CD4-positive, CD25-positive, alpha-beta regulatory T cell (primary cell): ENCODE measurements around the gene INSRR. TPM values are rescaled to one million over a fixed set of nuclear protein-coding genes. Genes with fewer than 3 reads are reported as not detected.

ENCODE experiments used
- ATAC-seq, 2 donors: fragments of 150-1000 bp; cut with Tn5 transposase; one replicate each; pipeline ENCODE4 v1.10.0; 2021; ENCODE audit warnings: low read depth in 2 of 2, moderate number of reproducible peaks in 2 of 2, moderate library complexity in 1 of 2
- DNase-seq, 3 donors: peaks; one replicate each; pipeline versions ENCODE4 v3.0.0 to v3.0.0-alpha.2; 2012 to 2022; ENCODE audit warnings: mixed read lengths in 1 of 3
- H3K27ac ChIP-seq: one replicate; pipeline ENCODE4 v1.7.0; 2013; ENCODE audit warnings: mild to moderate bottlenecking, low read length; ENCODE audit not compliant: insufficient read depth, poor library complexity, severe bottlenecking
- H3K27me3 ChIP-seq: one replicate; pipeline ENCODE4 v1.7.0; 2013; ENCODE audit warnings: low read length; ENCODE audit not compliant: control insufficient read depth, insufficient read depth
- H3K36me3 ChIP-seq: one replicate; pipeline ENCODE4 v1.7.0; 2013; ENCODE audit warnings: mild to moderate bottlenecking, low read length, moderate library complexity; ENCODE audit not compliant: control insufficient read depth, insufficient read depth
- H3K4me1 ChIP-seq: 2 replicates; pipeline ENCODE4 v1.7.0; 2013; ENCODE audit warnings: mild to moderate bottlenecking, low read length; ENCODE audit not compliant: insufficient read depth, control insufficient read depth, poor library complexity, severe bottlenecking
- H3K4me3 ChIP-seq: one replicate; pipeline ENCODE4 v1.7.0; 2013; ENCODE audit warnings: low read depth, mild to moderate bottlenecking, low read length, moderate library complexity
- H3K9me3 ChIP-seq, 2 experiments: 1 replicate in 1 of 2; 2 replicates in 1 of 2; pipeline ENCODE4 v1.7.0; 2013; ENCODE audit warnings: low read length in 2 of 2, mild to moderate bottlenecking in 1 of 2, moderate library complexity in 1 of 2; ENCODE audit not compliant: control insufficient read depth in 2 of 2
- H3K27ac Mint-ChIP-seq, 3 donors: one replicate each; pipeline ENCODE4 v1.8.0; 2020 to 2022; ENCODE audit warnings: mild to moderate bottlenecking in 3 of 3, mixed read lengths in 3 of 3, moderate library complexity in 2 of 3
- H3K27me3 Mint-ChIP-seq: one replicate; pipeline ENCODE4 v1.8.0; 2022; ENCODE audit warnings: mild to moderate bottlenecking, mixed read lengths
- H3K36me3 Mint-ChIP-seq: one replicate; pipeline ENCODE4 v1.8.0; 2020; ENCODE audit warnings: mixed read lengths
- H3K4me1 Mint-ChIP-seq, 4 donors: one replicate each; pipeline ENCODE4 v1.8.0; 2020 to 2022; ENCODE audit warnings: mixed read lengths in 4 of 4, mild to moderate bottlenecking in 1 of 4
- H3K4me3 Mint-ChIP-seq, 4 donors: one replicate each; pipeline ENCODE4 v1.8.0; 2020 to 2022; ENCODE audit warnings: mild to moderate bottlenecking in 4 of 4, mixed read lengths in 4 of 4, moderate library complexity in 3 of 4
- H3K9me3 Mint-ChIP-seq, 7 donors: one replicate each; pipeline ENCODE4 v1.8.0; 2020 to 2022; ENCODE audit warnings: mixed read lengths in 7 of 7, mild to moderate bottlenecking in 3 of 7, moderate library complexity in 2 of 7
- polyA plus RNA-seq, 4 donors: library from polyadenylated mRNA; unstranded; fragments of 300-500 nt; fragmentation: Illumina TruSeq; gene quantifications; one replicate each; pipeline ENCODE4 v1.2.3, GENCODE V29; 2021
- total RNA-seq: library from RNA; stranded (reverse); gene quantifications from one replicate; pipeline ENCODE4 v1.2.3, GENCODE V29; 2022

The INSRR gene
- total and polyA plus RNA-seq, 5 donors from 2014 or later = 0.07 TPM; not detected in 4

DNA sequence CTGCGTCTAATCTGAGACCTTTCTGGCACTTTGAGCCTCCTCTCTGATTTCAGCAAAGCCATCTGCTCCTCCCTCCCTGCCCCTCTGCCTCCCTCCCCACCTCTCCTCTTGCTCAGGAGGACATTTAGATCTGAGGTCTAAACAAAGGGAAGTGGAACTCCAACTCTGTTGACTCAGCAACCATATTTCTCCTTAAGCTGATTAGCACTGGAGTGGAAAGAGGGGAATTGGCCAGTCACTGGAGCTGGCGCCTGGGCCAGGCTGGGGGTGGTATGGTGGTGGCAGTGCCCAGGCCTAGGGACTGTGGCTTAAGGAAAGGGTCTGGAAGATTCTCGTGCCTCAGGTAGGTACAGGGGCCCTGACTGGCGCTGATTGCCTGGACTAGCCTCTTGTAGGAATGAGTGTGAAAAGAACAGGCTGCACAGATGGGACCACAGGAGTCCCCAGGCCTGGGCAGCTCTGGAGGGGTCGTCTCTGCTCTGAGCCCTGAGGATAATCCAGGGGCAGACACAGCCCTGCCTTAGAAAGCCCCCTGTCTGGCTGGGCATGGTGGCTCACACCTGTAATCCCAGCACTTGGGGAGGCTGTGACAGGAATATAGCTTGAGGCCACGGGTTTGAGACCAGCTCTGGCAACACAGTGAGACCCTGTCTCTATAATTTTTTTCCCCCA, 54.2 kb downstream of the INSRR start:
- Histone ChIP-seq H3K36me3 (peaks cover 36% of the 10 kb centered on the region), H3K27me3 (no peaks in the 10 kb centered on the region), H3K4me3 (no peak overlapping the region), H3K27ac (no peak overlapping the region), H3K4me1 (peaks cover 15% of the 10 kb centered on the region), H3K9me3 (no peaks in the 10 kb centered on the region)
- peaks cover 40% of the 10 kb centered on the region for H3K36me3 Mint-ChIP-seq
- H3K9me3 Mint-ChIP-seq = no peaks in the 10 kb centered on the region
- DNase-seq (no peak), ATAC-seq (no peak)
- H3K27me3 Mint-ChIP-seq = no peaks in the 10 kb centered on the region
- H3K4me3 Mint-ChIP-seq = no peak overlapping the region
- peak overlapping the region; percentile 26 to 92 (median 78) for H3K27ac Mint-ChIP-seq
- peaks cover 6 to 49% (median 28%) of the 10 kb centered on the region in 4 donors for H3K4me1 Mint-ChIP-seq

DNA sequence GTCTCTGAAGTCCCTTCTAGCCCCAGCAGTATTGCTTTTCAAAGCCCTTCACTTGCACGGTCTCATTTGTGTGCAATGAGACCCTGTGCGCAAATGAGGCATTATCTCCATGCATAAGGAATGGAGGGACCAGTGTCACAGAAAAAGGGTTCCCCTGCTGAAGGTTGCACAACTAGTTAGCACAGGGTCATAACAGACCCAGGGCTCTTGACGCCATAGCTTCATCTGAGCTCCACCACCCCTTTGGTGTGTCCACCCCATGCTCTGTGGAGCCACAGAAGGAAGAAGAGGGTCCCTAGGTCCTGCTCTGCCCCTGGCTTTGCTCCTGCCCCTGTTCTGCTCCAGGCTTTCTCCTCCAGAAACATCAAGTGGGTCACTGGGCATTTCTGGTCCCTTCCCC, 54.9 kb downstream of the INSRR start:
- peaks cover 41% of the 10 kb centered on the region for H3K36me3 Mint-ChIP-seq
- no peak for DNase-seq
- no peaks in the 10 kb centered on the region for H3K9me3 Mint-ChIP-seq
- Histone ChIP-seq H3K36me3 (peaks cover 42% of the 10 kb centered on the region), H3K27ac (no peak overlapping the region), H3K4me1 (peaks cover 15% of the 10 kb centered on the region), H3K4me3 (no peak overlapping the region), H3K27me3 (no peaks in the 10 kb centered on the region), H3K9me3 (no peaks in the 10 kb centered on the region)
- H3K27me3 Mint-ChIP-seq = no peaks in the 10 kb centered on the region
- no peak for ATAC-seq
- H3K27ac Mint-ChIP-seq = peak overlapping the region; percentile 26 to 92 (median 88)
- no peak overlapping the region for H3K4me3 Mint-ChIP-seq
- H3K4me1 Mint-ChIP-seq = peaks cover 6 to 47% (median 27%) of the 10 kb centered on the region in 4 donors

DNA sequence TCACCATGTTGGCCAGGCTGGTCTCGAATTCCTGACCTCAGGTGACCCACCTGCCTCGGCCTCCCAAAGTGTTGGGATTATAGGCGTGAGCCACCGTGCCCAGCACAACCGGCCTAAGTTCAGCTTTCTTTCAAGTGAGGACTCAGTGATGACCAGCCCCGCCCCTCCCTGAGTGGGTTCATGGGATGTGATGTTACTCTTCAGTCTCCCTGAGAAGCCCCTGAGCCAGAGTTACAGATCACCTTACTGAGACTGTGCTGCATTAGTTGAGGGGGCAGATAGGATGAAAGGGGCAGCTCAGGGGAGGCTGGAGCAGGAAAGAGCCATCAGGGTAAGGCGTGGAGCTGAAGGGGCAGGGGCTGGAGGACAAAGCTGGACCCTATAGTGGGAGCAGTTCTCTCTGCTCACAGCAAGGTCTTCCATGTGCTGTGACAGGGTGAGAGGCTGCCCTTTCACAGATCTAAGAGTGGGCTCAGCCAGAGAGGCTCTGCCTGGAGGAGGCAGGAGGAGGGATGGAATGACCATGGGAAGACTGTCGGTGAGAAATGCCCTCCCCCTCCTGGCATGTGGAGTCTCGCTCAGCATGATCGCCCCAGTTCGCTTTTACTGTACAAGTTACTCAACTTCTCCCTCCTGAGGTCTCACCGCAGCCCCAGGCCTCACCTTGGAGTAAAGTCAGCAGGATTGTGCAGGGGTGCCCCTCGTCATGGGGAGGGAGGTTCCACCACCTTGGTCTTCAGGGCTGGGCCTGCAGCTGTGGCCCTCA, 55.6 kb downstream of the INSRR start:
- ATAC-seq = no peak
- Mint-ChIP-seq H3K4me1 (peaks cover 6 to 40% (median 24%) of the 10 kb centered on the region in 4 donors), H3K27me3 (no peaks in the 10 kb centered on the region), H3K27ac (peak overlapping the region; percentile 52 to 88 (median 71)), H3K4me3 (peak overlapping the region in 1 of 4 donors; percentile 29), H3K36me3 (peaks cover 41% of the 10 kb centered on the region), H3K9me3 (no peaks in the 10 kb centered on the region)
- no peak for DNase-seq
- Histone ChIP-seq H3K4me3 (no peak overlapping the region), H3K27me3 (no peaks in the 10 kb centered on the region), H3K4me1 (peaks cover 15% of the 10 kb centered on the region), H3K9me3 (no peaks in the 10 kb centered on the region), H3K36me3 (peaks cover 38% of the 10 kb centered on the region), H3K27ac (no peak overlapping the region)

DNA sequence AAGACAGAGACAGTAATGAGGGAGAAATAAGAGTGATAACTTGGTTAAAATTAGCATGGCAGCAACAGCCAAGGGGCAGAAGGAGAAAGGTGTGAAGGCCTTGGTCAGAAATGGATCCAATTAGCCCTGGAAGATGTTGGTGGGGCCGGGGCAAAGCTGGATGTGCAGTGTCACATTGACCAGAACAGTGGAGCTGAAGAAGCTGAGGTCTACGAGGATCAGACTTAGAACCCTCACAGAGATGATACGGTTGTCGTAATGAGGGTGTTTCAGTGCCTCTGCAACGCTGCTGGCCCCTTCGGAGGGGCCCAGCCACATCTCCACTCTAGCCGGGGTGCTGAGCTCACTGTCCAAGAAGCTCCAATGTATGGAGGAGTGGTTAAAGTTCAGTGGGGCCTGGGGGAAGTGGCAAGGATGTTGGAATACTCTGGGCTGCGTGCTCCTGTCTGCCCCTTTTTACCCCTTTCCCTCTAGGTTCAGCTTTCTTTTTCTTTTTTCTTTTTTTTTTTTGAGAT, 56.4 kb downstream of the INSRR start:
- Histone ChIP-seq H3K4me1 (peaks cover 15% of the 10 kb centered on the region), H3K9me3 (no peaks in the 10 kb centered on the region), H3K27me3 (no peaks in the 10 kb centered on the region), H3K36me3 (peaks cover 42% of the 10 kb centered on the region), H3K27ac (no peak overlapping the region), H3K4me3 (no peak overlapping the region)
- peak overlapping the region in 2 of 4 donors; percentile 54 to 68 for H3K4me3 Mint-ChIP-seq
- peak overlapping the region; percentile 29 to 46 (median 39) for H3K27ac Mint-ChIP-seq
- H3K36me3 Mint-ChIP-seq = peaks cover 34% of the 10 kb centered on the region
- no peak for DNase-seq
- H3K4me1 Mint-ChIP-seq = peaks cover 7 to 32% (median 16%) of the 10 kb centered on the region in 4 donors
- ATAC-seq = no peak
- H3K27me3 Mint-ChIP-seq = no peaks in the 10 kb centered on the region
- H3K9me3 Mint-ChIP-seq = no peaks in the 10 kb centered on the region

DNA sequence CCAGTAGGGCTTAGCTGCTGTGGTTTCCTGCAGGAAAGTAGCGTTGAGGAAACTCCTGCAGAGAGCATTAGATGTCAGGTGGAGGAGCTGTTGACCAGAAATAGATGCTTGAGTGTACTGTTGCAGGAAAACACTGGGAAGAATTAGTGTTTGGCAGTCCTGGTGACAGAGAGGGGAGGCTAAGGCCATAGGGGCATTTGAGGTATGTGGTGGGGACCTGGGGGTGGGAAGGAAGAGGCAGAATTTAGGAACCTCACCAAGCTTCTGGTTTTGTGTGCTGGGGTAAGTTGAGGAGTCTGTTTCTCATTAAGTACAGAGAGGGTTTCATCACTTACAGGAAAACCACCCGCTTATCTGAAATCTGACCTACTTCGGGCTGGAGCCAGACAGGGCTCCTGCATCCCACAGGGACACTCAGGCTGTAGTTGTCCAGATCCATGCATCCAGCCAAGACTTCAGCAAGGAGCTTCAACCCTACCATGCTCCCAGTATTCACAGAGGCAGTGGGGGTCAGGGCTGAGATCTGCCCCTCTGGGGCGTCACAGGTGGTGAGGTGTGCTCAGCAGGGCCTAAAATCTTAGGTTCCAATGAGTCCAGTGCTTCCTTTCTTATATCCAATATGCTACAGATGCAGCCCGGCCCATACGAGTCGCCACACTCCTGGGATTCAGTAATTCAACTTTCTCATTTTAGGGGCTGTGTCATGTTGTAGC, 57.4 kb downstream of the INSRR start:
- no peak for ATAC-seq
- Mint-ChIP-seq H3K4me3 (peak overlapping the region in 1 of 4 donors; percentile 69), H3K36me3 (peaks cover 30% of the 10 kb centered on the region), H3K9me3 (no peaks in the 10 kb centered on the region), H3K27ac (peak overlapping the region; percentile 39 to 86 (median 65)), H3K27me3 (no peaks in the 10 kb centered on the region), H3K4me1 (peaks cover 11 to 26% (median 14%) of the 10 kb centered on the region in 4 donors)
- peaks cover 15% of the 10 kb centered on the region for H3K4me1 ChIP-seq
- peaks cover 44% of the 10 kb centered on the region for H3K36me3 ChIP-seq
- H3K27ac ChIP-seq = no peak overlapping the region
- no peak overlapping the region for H3K4me3 ChIP-seq
- H3K9me3 ChIP-seq = no peaks in the 10 kb centered on the region
- DNase-seq = no peak
- no peaks in the 10 kb centered on the region for H3K27me3 ChIP-seq

DNA sequence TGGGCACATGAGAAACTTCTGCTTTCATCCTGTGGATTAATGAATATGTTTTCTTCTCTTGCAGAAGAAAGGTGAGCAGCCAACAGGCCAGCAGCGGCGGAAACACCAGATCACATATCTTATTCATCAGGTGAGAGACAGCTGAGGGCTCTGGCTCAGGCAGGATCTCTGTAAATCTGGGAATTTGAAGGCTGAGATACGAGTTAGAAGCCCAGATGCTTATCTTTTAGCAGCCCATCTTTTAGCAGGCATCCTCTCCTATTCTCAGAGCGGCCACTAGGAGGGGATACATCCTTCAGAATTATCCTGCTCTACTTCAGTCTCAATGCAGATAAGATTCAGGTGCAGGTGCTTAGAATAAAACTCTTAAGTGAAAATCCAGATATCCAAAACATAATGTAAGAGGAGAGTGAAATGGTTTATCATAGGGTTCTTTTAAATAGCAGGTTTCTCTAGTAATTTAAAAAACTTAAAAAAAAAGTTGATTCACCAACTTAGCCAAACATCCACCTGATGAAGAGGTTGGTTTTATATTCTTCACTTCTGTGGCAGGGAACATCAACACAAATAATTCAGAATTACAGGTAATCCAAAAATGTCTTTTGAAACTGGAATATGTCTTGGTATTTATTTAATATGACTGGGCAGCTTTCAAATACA, 61.6 kb downstream of the INSRR start:
- Mint-ChIP-seq H3K4me1 (peaks cover 9 to 13% (median 11%) of the 10 kb centered on the region in 4 donors), H3K27ac (no peak overlapping the region), H3K36me3 (peaks cover 47% of the 10 kb centered on the region), H3K4me3 (peak overlapping the region in 1 of 4 donors; percentile 13), H3K9me3 (no peaks in the 10 kb centered on the region), H3K27me3 (no peaks in the 10 kb centered on the region)
- Histone ChIP-seq H3K4me1 (peaks cover 15% of the 10 kb centered on the region), H3K27me3 (no peaks in the 10 kb centered on the region), H3K4me3 (no peak overlapping the region), H3K9me3 (no peaks in the 10 kb centered on the region), H3K36me3 (peaks cover 75% of the 10 kb centered on the region), H3K27ac (no peak overlapping the region)
- DNase-seq (peak; percentile 45 to 81 (median 70)), ATAC-seq (peak; percentile 71 to 81)
